ENCODE measurements around the gene HPS1.

DNA sequence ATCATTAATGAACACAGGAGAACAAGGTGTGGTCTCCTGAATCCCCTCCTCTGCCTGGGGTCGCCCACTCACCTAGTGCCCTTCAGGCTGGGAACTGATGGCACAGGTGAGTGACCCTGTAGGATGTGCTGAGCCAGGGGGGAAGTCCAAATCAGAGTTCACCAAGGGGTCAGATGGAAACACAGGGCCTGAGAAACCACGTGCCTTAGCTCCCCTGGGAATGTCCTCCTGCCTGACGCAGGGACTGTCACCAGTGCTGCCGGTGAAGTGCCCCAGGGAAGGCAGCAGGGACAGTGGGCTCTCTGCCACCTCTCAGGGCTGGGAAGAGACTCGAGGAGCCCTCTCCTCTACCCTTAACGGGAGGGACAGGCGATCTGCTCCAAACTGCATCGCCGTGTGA, 25.9 kb downstream of the HPS1 start:
- TF ChIP-seq, protein P1, sequence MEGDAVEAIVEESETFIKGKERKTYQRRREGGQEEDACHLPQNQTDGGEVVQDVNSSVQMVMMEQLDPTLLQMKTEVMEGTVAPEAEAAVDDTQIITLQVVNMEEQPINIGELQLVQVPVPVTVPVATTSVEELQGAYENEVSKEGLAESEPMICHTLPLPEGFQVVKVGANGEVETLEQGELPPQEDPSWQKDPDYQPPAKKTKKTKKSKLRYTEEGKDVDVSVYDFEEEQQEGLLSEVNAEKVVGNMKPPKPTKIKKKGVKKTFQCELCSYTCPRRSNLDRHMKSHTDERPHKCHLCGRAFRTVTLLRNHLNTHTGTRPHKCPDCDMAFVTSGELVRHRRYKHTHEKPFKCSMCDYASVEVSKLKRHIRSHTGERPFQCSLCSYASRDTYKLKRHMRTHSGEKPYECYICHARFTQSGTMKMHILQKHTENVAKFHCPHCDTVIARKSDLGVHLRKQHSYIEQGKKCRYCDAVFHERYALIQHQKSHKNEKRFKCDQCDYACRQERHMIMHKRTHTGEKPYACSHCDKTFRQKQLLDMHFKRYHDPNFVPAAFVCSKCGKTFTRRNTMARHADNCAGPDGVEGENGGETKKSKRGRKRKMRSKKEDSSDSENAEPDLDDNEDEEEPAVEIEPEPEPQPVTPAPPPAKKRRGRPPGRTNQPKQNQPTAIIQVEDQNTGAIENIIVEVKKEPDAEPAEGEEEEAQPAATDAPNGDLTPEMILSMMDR (IDR thresholded peaks at IDR 0.05; ENCODE audit: insufficient read depth, low read length, poor library complexity, severe bottlenecking): no peak
- no peak for TF ChIP-seq EZH2phosphoT487 (conservative IDR thresholded peaks at IDR 0.05; ENCODE audit: low read length)

Measured in SU-DHL-6 (cell line).